GM18498 (cell line): Measurements from ENCODE around the gene NME8.

Experiments
- ATAC-seq: cut with Tn5 transposase; IDR thresholded peaks from one replicate; pipeline ENCODE4 v1.9.1; 2021; ENCODE audit warnings: mild to moderate bottlenecking, moderate library complexity; ENCODE audit not compliant: unreplicated experiment

Gene NME8

DNA sequence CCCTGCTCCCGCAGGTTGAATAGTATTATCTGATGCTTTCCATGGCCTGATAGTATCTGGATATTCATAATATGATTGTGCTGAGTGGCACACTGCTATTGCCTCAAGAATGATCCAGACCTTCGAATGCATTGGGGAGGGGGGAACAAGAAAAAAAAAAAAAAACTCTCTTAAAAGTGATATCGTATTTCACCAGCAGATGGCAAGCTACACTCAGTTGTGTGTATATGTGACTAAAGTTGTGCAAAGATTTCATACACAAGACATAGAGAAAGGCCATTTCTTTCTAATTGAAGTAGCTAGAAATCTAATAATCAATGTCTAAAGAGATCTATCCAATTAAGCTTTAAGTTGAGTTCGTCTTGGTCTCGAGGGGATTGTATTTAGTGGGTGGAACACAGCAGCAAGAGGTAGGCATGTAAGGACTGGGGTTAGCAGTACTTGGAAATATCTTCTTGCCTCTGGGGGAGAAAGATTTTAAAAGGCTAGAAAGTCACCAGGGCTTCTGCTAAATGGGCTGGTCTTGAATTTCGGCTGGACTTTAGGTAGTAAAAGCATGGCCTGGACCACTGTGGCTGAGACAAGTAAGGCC, 52.9 kb downstream of the NME8 start:
- ATAC-seq: no peak

DNA sequence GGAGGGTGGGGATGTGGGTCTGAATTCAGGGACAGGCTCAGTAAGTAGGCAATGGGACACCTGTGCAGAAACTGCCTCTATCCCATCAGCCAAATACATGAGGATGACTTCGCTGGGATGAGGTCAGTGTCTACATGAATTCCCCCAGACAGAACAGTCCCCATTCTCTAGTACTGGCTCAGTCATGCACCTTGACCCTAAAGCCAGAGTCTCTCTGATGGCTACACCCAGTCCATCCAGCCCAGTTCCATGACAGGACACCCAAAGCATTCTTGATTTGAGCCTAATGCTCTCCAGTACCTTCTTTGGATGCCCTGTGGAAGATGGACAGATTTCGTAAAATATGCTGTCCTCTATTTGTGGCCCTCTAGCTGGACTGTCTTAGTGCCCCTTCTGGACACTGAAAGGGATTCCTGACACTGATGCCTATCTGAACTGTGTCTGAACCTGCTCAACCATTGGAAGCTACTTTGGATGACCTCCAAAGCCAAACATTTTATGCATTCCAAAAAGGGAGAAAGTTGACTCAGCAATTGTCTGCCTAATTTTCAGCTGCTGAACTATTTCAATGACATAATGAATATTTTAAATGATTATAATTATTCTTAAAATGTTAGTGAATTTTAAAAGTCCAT, 53.6 kb downstream of the NME8 start:
- ATAC-seq: no peak

DNA sequence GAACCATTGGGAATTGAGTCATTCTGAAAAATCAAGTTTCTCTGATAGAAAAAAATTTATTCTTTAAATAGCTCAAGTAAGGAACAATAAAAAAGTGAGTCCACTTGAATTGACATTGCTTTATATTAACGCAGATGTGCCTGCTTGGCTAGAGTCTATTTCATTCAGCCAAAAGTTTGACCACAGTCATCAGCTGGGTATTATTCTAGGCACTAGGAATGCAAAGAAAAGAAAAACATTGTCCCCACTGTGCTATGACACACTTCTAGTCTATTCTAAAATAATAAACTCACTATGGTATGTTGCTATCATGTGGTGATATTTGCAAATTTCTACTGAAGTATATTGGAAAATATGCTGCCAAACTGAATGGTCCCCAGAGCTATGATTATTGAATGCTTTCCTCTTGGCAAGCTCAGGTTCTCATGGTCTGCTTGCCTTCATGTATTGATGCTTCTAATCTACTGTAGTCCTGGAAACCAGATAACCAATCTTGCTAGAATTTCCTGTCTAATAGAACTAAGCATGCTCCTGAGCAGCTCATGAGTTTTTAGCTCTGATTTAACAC, 59.9 kb downstream of the NME8 start:
- ATAC-seq: no peak

DNA sequence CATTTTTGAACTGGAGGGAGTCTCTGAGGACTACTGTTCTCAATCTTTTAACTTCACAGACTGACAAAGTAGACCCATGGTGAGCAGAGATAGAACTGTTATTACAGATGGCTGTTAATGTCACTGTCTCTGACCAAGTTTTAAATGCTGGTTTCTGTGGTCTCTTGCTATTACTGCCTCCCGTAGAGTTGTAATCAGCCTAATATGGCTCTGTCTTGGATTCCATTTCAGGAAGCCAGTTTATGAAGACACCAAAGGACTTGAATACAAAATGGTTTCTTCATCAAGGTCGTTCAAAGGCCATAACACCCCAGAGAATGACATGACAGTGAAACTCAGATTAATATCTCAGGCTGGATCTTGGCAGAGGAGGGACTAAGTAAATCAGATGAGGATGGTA, 64.4 kb downstream of the NME8 start:
- ATAC-seq: no peak

DNA sequence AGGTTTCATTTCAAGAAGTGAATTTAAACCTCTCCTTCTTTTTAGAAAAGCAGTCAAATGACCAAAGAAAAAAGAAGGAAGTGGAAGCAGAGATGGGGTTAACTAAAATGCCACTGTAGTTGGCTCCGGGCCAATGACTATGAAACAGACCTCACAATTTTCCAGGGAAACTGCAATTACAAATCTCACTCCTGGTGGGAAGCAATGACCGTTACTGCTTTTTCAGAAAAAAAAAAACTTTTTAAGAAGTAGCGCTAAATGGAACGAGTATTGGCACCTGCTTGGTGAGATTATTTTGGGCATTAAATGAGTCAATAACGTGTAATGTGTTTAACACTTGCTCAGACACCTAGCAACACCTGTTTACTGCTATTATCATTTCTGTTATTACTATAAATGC, 67.0 kb downstream of the NME8 start:
- ATAC-seq: peak; percentile 42

DNA sequence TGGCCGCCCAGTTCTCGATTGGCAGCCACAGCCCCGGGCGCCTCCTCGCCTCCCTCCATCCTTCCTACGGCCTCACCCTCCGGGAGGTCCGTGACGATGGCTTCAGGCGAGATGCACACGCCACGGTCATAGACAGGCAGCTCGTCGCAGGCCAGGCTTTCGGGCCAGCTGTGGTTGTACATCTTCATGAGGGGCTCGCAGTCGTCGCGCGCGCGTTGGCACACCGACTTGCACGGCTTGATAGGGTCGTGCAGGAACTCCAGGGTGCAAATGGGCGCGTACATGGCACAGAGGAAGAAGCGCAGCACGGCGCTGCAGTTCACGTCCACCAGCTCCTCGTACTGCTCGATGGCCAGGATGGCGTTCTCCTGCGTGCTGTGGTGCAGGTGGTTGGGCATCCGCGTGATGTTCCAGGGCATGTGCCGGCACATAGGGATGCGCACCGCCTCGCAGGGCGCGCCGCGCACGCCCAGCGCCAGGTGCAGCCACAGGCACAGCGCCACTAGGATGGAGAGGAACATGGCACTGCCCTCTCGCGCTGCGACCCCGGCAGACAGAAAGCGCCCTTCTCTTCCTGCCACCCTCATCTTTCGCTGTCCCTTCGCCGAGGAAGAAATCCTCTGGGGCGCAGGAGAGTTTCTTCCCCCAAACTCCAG, 67.7 kb downstream of the NME8 start:
- ATAC-seq: no peak

DNA sequence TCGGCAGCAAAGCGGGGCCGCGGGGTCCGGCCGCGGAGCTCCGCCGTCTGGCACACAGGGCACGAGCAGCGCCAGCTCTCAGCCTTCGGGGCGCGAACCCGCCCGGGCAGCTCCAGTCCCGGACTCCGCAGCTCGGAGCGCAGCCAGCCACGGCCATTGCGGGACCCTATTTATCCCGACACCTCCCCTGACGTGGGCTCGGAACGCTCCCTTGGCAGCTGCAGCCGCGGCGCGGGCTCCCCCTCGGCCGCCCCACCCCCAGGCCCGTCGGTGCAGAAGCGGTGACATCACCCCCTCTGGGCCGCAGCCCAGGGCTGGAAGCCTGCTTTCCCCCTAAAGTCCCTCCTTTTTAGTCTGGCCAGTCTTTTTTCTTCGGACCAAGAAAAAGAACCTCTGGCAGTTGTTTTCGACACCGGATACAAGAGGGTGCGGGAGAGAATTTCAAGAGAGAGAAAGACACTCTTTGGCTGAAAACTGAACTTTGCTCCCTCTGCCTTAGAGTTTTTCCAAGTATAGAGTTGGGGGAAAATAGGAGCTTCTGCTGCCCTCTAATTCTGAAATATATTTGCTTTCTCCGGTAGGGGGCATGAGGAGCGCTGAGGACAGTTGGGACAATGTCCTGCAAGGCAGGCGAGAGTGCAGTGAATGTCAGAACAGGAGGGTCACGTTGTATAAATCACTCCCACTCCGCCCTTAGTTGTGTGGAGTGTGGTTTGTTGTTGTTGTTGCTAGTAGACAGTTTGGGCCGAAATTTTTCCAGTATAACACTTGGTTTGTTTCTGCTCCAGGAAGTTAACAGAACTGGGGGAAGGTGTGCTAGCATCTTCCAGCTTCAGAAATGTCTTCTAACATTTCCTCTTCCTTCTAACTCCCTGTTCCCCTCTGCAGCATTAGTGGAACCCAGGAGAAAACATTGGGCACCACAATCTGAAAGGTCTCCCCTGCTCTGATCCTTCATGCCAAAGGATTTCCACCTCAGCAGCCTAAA, 68.6 kb downstream of the NME8 start, which contains the start of gene SFRP4:
TSS of gene SFRP4 (minus strand) at position 145 of the 988 bp plus-strand sequence. CDS start 280 bp downstream, outside the sequence.
- peak; percentile 39 for ATAC-seq

DNA sequence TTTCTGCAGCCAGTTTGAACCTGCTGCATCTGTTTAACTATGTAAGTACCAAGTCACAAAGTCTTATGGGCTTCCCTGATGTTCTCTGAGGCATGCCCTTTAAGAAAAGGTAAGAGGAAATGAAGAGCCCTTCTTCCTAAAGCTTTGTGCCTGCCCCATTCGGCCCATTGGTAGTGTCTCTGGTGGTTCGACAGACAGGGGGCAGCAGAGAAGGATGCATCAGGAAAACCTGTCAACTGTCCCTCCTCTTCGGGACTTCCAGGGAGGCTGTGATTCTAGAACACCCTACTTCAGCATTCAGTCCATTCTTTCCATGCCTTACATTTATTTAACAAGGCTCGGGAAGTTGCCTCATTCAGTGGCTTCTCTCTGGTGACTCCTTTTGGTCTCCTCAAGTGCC, 70.1 kb downstream of the NME8 start:
- ATAC-seq: no peak

DNA sequence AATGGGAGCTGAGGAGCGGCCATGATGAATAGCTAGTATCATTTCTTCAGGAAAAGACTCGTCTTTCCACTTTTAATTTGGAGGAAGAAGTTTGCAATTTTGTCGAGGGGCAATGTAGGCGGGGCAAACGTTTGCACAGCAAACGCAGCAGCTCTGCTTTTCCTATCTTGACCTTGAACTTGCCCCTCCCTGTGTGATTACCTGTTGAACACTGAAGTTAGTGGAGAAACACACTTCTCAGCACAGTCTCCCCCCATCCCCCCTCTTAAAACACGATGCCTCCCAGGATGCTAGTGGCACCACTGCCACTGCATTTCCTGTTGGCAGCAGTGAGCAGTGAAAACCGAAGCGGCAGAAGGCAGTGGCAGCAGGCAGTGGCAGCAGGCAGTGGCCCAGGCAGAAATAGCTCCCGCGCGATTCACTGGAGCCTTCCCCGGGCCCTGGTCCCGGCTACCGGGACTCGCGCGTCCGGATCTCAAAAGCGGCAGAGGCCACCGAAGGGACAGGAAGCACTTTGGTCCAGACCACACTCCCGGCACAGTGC, 72.0 kb downstream of the NME8 start, which contains the start of gene EPDR1:
TSS of gene EPDR1 (plus strand) at position 336 of the 544 bp plus-strand sequence. CDS start 300 bp downstream, outside the sequence.
- ATAC-seq: peak; percentile 66

DNA sequence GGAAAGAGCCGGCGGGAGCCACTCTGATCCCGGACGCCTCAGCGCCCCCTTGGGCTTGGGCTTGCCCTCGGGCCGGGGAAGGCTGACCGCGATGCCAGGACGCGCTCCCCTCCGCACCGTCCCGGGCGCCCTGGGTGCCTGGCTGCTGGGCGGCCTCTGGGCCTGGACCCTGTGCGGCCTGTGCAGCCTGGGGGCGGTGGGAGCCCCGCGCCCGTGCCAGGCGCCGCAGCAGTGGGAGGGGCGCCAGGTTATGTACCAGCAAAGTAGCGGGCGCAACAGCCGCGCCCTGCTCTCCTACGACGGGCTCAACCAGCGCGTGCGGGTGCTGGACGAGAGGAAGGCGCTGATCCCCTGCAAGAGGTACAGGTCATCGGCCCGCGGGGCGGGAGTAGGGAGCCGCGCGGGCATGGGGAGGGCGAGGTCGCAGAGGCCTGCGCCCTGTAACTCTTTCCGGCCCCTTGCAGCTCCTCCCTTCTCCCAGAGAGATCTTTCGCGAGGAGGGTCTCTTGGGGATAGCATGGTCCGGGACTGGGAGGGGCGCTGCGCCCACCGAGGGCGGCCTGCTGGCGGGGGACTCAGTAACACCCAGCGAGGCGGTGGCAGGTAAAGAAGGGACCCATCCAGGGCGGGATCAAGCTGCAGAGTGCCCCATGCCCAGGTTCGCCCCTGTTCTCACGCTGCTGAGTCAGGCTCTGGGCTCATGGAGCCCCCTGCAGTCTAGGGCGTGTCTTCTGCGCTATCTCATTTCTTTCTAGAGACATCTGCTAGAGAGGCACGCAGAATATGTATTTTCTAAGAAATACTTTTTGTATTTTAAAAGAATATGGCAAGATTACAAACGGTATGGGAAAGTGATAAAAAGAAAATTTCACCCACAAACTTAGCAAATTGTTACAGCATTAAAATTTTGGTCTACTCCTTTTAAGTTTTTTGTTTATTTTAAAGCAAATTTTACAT, 72.7 kb downstream of the NME8 start:
- ATAC-seq: peak; percentile 55

DNA sequence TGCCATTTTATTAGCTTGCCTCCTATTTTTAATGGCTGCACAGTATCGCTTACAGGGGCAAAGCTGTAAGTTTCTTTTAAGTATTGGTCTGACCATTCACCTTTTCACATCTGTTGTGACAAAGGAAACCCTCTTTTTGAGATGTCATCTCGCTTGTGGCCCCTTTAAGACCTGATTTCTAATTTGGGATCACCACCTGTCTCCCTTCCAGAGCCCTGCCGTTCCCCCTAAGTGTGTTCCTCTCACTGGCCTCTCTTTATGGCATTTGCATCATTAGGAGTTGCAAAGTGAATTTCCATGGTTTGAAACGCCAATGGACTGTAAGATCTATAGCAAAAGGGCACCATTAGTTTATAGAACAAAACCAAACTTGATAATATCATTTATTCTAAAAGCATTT, 73.5 kb downstream of the NME8 start:
- ATAC-seq: no peak

DNA sequence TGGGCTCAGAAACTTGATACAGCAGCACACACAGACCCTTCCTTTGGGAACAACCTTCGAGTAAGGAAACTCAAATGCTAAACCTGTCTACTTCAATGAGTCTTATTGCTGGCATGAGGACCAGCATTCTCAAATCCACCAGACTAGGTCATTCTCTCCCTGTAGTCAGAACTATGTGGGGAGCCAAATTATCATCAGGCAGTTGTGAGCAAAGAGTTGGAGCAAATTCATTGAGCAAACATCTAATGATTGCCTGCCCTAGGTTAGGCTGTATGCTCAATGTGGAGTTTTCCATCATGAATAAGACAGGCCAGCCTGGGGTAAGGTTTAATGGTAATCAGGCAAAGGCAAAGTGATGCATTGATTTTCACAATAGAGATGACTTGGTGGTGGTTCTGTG, 75.6 kb downstream of the NME8 start:
- no peak for ATAC-seq

DNA sequence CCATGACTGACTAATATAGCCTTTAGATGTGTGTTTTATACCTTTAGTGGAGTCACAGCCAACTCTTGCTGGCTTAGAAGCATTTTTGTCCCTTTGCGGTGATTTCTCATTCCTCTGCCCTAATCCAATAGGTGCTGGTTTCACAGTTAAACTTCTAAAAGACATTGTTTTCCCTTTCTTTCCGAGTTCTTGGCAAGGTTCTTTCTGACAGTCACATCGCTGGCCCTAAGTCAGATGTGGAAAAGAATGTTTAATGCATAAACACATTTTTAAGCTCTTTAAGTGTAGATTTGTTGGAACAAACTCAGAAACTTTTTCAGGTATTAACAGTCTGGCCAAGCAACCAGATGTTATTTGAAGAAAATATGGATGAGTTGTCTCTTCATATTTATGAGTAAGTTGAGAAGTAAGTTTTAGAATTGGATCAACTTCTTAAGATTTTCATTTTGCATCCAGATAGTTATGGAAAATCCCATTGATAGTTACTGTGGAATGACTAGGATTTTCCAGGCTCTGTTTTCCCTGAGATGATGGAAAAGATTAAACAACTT, 76.2 kb downstream of the NME8 start:
- ATAC-seq: no peak

DNA sequence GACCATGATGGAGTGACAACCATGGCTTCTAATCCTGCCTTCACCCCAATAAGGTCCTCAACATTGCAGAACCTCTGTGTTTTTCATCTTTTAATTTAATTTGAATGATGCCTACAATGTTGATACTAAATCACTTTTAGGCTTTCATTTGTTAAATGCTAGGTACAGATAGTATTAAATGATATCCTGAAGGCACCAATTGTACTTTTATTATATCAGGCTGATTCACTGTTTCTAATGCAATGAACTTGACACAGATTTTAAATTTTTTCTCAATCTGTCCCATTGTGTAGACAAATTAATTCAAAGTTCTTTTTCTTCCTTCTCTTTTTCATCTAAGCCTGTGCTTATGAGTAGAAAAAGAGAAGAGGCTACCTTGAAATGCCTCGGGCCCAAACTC, 77.2 kb downstream of the NME8 start:
- ATAC-seq: no peak

DNA sequence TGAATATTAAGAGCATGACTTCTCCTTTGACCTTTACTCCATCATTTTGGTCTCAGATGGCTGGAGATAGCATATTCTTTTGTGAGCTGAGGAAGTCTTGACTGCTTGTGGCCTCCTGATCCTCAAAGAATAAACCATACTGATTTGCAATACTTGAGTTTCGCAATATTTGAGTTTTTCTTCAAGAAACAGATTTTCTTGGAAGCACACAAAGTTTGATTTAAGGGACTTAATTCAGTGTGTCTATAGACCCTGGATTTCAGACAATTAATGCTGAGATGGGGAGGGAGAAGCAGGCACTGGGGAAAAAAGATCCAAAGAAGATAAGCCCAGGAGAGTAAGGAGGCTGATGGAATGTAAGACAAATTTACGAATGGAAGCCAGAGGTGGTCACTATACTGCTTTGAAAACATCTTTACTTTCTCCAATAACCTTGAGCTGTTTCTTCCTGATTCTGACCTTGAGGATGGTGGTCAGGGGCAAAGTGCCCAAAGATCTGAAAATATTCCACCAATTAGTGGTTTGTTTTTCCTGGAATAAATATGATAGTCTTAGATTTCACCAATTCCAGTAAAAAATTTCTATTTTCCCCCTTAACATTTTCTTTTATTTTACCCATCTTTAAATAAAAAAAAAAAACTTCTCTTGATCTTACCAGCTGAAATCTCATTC, 79.5 kb downstream of the NME8 start:
- no peak for ATAC-seq

DNA sequence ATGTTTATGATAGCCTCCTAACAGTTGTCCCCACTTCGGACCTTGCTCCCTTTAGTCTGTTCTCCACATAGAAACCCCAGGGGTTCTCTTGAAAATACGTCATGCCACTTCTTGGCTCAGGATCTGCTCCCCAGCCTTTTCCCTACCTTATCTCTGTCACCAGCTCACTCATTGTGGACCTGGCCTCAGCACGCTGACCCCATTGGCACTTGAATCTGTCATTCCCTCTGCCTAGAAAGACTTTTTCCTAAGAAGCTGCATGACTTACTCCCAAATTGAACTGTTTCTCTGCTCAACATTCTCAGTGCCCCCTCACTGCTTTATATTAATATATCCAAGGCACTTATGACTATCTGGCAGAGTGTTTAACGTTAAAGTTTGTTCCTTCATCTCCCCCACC, 80.5 kb downstream of the NME8 start:
- ATAC-seq: no peak

DNA sequence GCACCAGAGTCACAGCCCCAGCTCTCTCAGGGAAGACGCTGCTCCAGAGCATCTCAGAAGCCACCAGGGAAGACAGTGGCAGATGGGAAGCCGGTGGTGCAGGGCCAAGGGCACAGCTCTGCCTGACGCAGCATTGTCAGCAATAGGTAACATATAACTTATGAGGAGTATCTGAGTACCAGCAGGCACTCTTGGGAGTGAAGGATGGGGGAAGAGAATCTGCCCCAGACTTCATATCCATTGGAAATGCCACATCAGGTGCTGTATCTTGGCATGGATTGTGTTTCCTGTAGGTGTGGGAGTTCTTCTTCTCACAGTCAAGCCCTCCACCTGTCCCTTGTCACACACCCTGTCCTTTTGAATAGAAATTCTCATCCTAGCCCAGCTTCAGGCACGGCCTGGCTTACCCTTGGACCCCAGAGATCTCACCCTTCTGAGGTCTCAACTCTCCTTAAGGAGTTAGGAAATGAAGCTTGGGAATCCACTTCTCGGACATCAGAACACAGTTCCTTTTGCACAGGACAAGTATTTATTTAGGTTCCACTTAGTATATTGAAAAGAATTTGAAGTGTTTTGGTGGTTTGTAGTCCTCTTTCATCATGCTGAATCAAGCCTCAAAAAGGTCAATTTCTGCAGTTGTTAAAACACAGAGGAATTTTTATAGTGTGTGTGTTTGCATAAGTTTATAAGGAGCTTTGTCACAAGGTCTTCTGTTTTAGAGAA, 82.0 kb downstream of the NME8 start:
- no peak for ATAC-seq

DNA sequence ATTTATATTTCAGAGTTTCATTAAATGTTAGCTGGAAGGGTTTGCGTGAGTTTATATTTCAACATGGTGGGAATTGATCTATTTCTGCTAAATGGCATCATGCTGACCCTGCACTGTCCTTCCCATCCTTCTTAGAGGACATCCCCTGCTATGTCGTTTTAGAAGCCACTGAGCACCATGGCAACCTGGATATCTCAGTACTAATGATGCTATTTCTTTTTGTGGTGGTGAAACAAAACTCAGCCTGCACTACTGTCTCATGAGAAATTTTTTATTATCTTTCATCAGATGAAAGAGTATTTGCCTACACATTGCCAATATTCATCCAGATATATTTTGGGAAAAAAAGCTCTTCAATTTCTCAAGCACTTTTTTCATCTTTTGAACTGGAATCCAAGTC, 84.1 kb downstream of the NME8 start:
- ATAC-seq: no peak
